Thyroid gland (tissue), 4 donors: ENCODE measurements around the gene CISTR. TPM values are rescaled to one million over a fixed set of nuclear protein-coding genes. Genes with fewer than 3 reads are reported as not detected.

Experiments used
- DNase-seq, 2 donors: peaks; one replicate each; pipeline ENCODE4 v3.0.0-alpha.2; 2019
- H3K27ac ChIP-seq, 3 donors: fragments of 200-600 bp; sonication (generic); 1 replicate in 2 of 3; 2 replicates in 1 of 3; pipeline ENCODE4 v1.5.1; 2016 to 2019; ENCODE audit warnings: mild to moderate bottlenecking in 1 of 3, moderate library complexity in 1 of 3
- H3K27me3 ChIP-seq: fragments of 200-600 bp; sonication (generic); one replicate; pipeline ENCODE4 v1.5.1; 2019
- H3K36me3 ChIP-seq, 2 donors: fragments of 200-600 bp; sonication (generic); one replicate each; pipeline ENCODE4 v1.5.1; 2016 to 2019
- H3K4me1 ChIP-seq, 2 donors: fragments of 200-600 bp; sonication (generic); one replicate each; pipeline ENCODE4 v1.5.1; 2017 to 2019
- H3K4me3 ChIP-seq, 3 donors: fragments of 200-600 bp; sonication (generic); replicated peaks in 1 of 3; 1 replicate in 2 of 3; 2 replicates in 1 of 3; pipeline ENCODE4 v1.5.1; 2016; ENCODE audit warnings: mild to moderate bottlenecking in 1 of 3
- H3K9me3 ChIP-seq: fragments of 200-600 bp; sonication (generic); one replicate; pipeline ENCODE4 v1.5.1; 2017
- CTCF ChIP-seq, 6 experiments: fragments of 200-600 bp in 3 of 6; fragments of 450-650 bp in 3 of 6; sonication (generic) in 3 of 6; IDR thresholded peaks; one replicate each; pipeline ENCODE4 v1.5.1; 2016 to 2019; ENCODE audit warnings: antibody characterized with exemption in 6 of 6, mild to moderate bottlenecking in 2 of 6, inconsistent platforms in 1 of 6, moderate library complexity in 1 of 6
- POLR2A ChIP-seq, 2 donors: fragments of 450-650 bp; IDR thresholded peaks; one replicate each; pipeline ENCODE4 v1.6.1; 2017; ENCODE audit warnings: antibody characterized with exemption in 2 of 2, mild to moderate bottlenecking in 2 of 2, moderate library complexity in 1 of 2
- whole genome bisulfite sequencing, 2 donors: methylation state at CpG; one replicate each; pipeline ENCODE4 v1.1.5; 2017; 5-methylcytosine and 5-hydroxymethylcytosine counted together
- intact Hi-C: fragments of 100-400 bp; cut with DNase I; formaldehyde crosslinking; loops from one replicate; pipeline ENCODE4 v1.15.1; 2023
- total RNA-seq, 4 donors: library from RNA; depleted of rRNA; stranded (reverse); fragments of >200 nt; gene quantifications; one replicate each; pipeline ENCODE4 v1.2.3, GENCODE V29; 2016

Gene CISTR
- total RNA-seq, 4 donors from 2014 or later = not detected

- Histone ChIP-seq H3K27ac (no peak overlapping the region), H3K36me3 (no peaks in the 10 kb centered on the region), H3K4me3 (no peak overlapping the region), H3K9me3 (no peaks in the 10 kb centered on the region), H3K27me3 (no peaks in the 10 kb centered on the region), H3K4me1 (no peaks in the 10 kb centered on the region)
- no peak for DNase-seq
- WGBS, 2 donors = 52 to 55% methylated on average over 1 of the region's 1 CpG
- intact Hi-C loops = no loop called here
- TF ChIP-seq CTCF (IDR thresholded peaks at IDR 0.05) (no peak), POLR2A (IDR thresholded peaks at IDR 0.05) (no peak)
Measured at GRCh38 chr12:53789570-53789969, 37.8 kb upstream of the CISTR start.

- Histone ChIP-seq H3K4me1 (no peaks in the 10 kb centered on the region), H3K27me3 (no peaks in the 10 kb centered on the region), H3K4me3 (no peak overlapping the region), H3K9me3 (no peaks in the 10 kb centered on the region), H3K27ac (no peak overlapping the region), H3K36me3 (no peaks in the 10 kb centered on the region)
- intact Hi-C loops = no loop called here
- no peak for TF ChIP-seq CTCF (IDR thresholded peaks at IDR 0.05)
- TF ChIP-seq POLR2A (IDR thresholded peaks at IDR 0.05) = no peak
- 73 to 77% methylated on average over 1 of the region's 1 CpG for WGBS, 2 donors
- DNase-seq = no peak
Measured at GRCh38 chr12:53788892-53789291, 37.1 kb upstream of the CISTR start.

- H3K4me3 ChIP-seq = no peak overlapping the region
- intact Hi-C loops = no loop called here
- no peak for DNase-seq
- no peaks in the 10 kb centered on the region for H3K9me3 ChIP-seq
- WGBS, 2 donors = 75 to 81% methylated on average over 7 of the region's 7 CpGs
- H3K27me3 ChIP-seq = peaks cover 6% of the 10 kb centered on the region
- H3K4me1 ChIP-seq = no peaks in the 10 kb centered on the region
- TF ChIP-seq CTCF (IDR thresholded peaks at IDR 0.05) = no peak
- TF ChIP-seq POLR2A (IDR thresholded peaks at IDR 0.05) = no peak
- H3K27ac ChIP-seq = no peak overlapping the region
- H3K36me3 ChIP-seq = no peaks in the 10 kb centered on the region
Measured at GRCh38 chr12:53786411-53786810, 34.6 kb upstream of the CISTR start.

- TF ChIP-seq POLR2A (IDR thresholded peaks at IDR 0.05) (no peak), CTCF (IDR thresholded peaks at IDR 0.05) (no peak)
- Histone ChIP-seq H3K4me1 (no peaks in the 10 kb centered on the region), H3K9me3 (no peaks in the 10 kb centered on the region), H3K27me3 (peaks cover 6% of the 10 kb centered on the region), H3K4me3 (no peak overlapping the region), H3K36me3 (no peaks in the 10 kb centered on the region), H3K27ac (no peak overlapping the region)
- intact Hi-C loops = no loop called here
- DNase-seq = no peak
- 78 to 95% methylated on average over 2 of the region's 2 CpGs for WGBS, 2 donors
Measured at GRCh38 chr12:53785161-53785560, 33.4 kb upstream of the CISTR start.

GRCh38 chr12:53782093-53782703 is 30.4 kb upstream of the CISTR start:
- WGBS, 2 donors = 82 to 84% methylated on average over 8 of the region's 8 CpGs
- no peak overlapping the region for H3K4me3 ChIP-seq
- TF ChIP-seq POLR2A (IDR thresholded peaks at IDR 0.05) = no peak
- H3K4me1 ChIP-seq = no peaks in the 10 kb centered on the region
- H3K27ac ChIP-seq = no peak overlapping the region
- no peaks in the 10 kb centered on the region for H3K9me3 ChIP-seq
- no peaks in the 10 kb centered on the region for H3K36me3 ChIP-seq
- intact Hi-C loops = no loop called here
- no peak for DNase-seq
- H3K27me3 ChIP-seq = peaks cover 6% of the 10 kb centered on the region
